K562 (cell line): Measurements from ENCODE around the gene CBFA2T2.
"Not testable (repeated sequence)": the region's sequence is repeated elsewhere in the genome, so short reads cannot be mapped to it uniquely, and the experiment has no call there.

Experiments used
- CEBPB ChIP-seq: fragments of 450-650 bp; IDR thresholded peaks from 2 replicates; pipeline ENCODE4 v1.6.1; 2016; ENCODE audit warnings: missing genetic modification characterization, missing compliant biosample characterization
- HDAC1 ChIP-seq, 2 experiments: fragments of 450-650 bp; IDR thresholded peaks; 2 replicates each; pipeline ENCODE4 v1.6.1; 2016 to 2017; ENCODE audit warnings: inconsistent platforms in 1 of 2, mild to moderate bottlenecking in 1 of 2, moderate library complexity in 1 of 2
- POLR2AphosphoS5 ChIP-seq: IDR thresholded peaks from 2 replicates; pipeline ENCODE4 v1.6.1; 2011; ENCODE audit warnings: mild to moderate bottlenecking, low read depth, low read length, moderate library complexity; ENCODE audit not compliant: control insufficient read depth, insufficient read depth
- TARDBP ChIP-seq: fragments of 450-650 bp; IDR thresholded peaks from 2 replicates; pipeline ENCODE4 v1.6.1; 2016
- TRIM24 ChIP-seq, 2 experiments: fragments of 450-650 bp; IDR thresholded peaks; 2 replicates each; pipeline ENCODE4 v1.6.1; 2016
- ZNF274 ChIP-seq: IDR thresholded peaks from 2 replicates; pipeline ENCODE4 v1.6.1; 2011; ENCODE audit warnings: low read depth, mild to moderate bottlenecking, low read length, moderate library complexity, borderline replicate concordance
- TF ChIP-seq, protein P1 (sequence below): sonication (generic); formaldehyde crosslinking; IDR thresholded peaks from 2 replicates; pipeline ENCODE4 v1.8.1; 2023; ENCODE audit warnings: mild to moderate bottlenecking, missing genetic modification reagents, moderate library complexity
- TF ChIP-seq, protein P2 (sequence below): sonication (generic); formaldehyde crosslinking; IDR thresholded peaks from 2 replicates; pipeline ENCODE4 v1.8.1; 2023; ENCODE audit warnings: mild to moderate bottlenecking, missing genetic modification reagents

DNA sequence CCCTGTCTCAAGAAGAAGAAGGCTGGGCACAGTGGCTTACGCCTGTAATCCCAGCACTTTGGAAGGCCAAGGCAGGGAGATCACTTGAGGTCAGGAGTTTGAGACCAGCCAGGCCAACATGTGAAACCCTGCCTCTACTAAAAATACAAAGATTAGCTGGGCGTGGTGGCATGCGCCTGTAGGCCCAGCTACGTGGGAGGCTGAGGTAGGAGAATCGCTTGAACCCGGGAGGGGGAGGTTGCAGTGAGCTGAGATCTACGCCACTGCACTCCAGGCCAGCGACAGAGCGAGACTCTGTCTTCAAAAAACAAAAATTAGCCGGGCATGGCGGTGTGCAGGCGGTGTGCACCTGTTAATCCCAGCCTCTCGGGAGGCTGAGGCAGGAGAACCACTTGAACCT is 22.0 kb downstream of the CBFA2T2 start:
- TF ChIP-seq TARDBP; HDAC1 (IDR thresholded peaks at IDR 0.05); CEBPB (tag); ZNF274; POLR2AphosphoS5; TRIM24 (IDR thresholded peaks at IDR 0.05): not testable (repeated sequence)
- TF ChIP-seq, protein P1, sequence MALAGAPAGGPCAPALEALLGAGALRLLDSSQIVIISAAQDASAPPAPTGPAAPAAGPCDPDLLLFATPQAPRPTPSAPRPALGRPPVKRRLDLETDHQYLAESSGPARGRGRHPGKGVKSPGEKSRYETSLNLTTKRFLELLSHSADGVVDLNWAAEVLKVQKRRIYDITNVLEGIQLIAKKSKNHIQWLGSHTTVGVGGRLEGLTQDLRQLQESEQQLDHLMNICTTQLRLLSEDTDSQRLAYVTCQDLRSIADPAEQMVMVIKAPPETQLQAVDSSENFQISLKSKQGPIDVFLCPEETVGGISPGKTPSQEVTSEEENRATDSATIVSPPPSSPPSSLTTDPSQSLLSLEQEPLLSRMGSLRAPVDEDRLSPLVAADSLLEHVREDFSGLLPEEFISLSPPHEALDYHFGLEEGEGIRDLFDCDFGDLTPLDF (CRISPR knock-in tag) = not testable (repeated sequence)
- TF ChIP-seq, protein P2, sequence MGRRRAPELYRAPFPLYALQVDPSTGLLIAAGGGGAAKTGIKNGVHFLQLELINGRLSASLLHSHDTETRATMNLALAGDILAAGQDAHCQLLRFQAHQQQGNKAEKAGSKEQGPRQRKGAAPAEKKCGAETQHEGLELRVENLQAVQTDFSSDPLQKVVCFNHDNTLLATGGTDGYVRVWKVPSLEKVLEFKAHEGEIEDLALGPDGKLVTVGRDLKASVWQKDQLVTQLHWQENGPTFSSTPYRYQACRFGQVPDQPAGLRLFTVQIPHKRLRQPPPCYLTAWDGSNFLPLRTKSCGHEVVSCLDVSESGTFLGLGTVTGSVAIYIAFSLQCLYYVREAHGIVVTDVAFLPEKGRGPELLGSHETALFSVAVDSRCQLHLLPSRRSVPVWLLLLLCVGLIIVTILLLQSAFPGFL (CRISPR knock-in tag) = not testable (repeated sequence)
